Fibroblast of lung (primary cell): ENCODE measurements around the gene RBBP9.

Experiments used
- EZH2 ChIP-seq: IDR thresholded peaks from 2 replicates; pipeline ENCODE4 v1.5.1; 2012; ENCODE audit warnings: low read length, control low read depth, mild to moderate bottlenecking; ENCODE audit errors: missing control alignments
- TF ChIP-seq, protein P1 (sequence below), 2 donors: IDR thresholded peaks in 1 of 2; conservative IDR thresholded peaks in 1 of 2; 1 replicate in 1 of 2; 2 replicates in 1 of 2; pipeline ENCODE4 v1.5.1; 2011 to 2012; ENCODE audit warnings: low read length in 2 of 2, control low read depth in 1 of 2, inconsistent platforms in 1 of 2, low read depth in 1 of 2, mild to moderate bottlenecking in 1 of 2

DNA sequence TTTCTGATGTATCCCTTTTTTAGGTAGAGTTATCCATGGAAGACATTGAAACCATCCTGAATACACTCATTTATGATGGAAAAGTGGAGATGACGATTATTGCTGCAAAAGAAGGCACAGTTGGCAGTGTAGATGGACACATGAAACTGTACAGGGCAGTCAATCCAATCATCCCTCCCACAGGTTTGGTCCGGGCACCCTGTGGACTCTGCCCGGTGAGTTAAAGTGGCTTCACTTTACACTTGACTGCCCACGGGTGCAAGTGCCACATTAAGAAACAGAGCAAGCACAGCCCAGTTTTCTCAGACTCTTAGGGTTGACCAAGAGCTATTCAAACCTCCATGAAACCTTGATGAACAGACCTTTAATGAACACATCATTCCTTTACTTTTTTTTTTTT is 15.4 kb downstream of the RBBP9 start:
- TF ChIP-seq, protein P1, sequence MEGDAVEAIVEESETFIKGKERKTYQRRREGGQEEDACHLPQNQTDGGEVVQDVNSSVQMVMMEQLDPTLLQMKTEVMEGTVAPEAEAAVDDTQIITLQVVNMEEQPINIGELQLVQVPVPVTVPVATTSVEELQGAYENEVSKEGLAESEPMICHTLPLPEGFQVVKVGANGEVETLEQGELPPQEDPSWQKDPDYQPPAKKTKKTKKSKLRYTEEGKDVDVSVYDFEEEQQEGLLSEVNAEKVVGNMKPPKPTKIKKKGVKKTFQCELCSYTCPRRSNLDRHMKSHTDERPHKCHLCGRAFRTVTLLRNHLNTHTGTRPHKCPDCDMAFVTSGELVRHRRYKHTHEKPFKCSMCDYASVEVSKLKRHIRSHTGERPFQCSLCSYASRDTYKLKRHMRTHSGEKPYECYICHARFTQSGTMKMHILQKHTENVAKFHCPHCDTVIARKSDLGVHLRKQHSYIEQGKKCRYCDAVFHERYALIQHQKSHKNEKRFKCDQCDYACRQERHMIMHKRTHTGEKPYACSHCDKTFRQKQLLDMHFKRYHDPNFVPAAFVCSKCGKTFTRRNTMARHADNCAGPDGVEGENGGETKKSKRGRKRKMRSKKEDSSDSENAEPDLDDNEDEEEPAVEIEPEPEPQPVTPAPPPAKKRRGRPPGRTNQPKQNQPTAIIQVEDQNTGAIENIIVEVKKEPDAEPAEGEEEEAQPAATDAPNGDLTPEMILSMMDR (conservative IDR thresholded peaks at IDR 0.05 in 1 of 2, IDR thresholded peaks at IDR 0.05 in 1 of 2; ENCODE audit: low read depth in 1 of 2, low read length in 2 of 2), result no peak
- no peak for TF ChIP-seq EZH2
